Measurements from ENCODE around the gene ABCA13.

The ABCA13 gene

GRCh38 chr7:48305661-48306060 lies 134.4 kb downstream of the ABCA13 start:
- no peaks in the 10 kb centered on the region for H3K36me3 ChIP-seq (ENCODE audit: insufficient read depth, low read length)
- H3K9ac ChIP-seq (ENCODE audit: low read depth, low read length): no peak overlapping the region
- H3K27me3 ChIP-seq (ENCODE audit: control insufficient read depth, insufficient read depth, low read length): no peaks in the 10 kb centered on the region
- no peaks in the 10 kb centered on the region for H3K4me1 ChIP-seq (ENCODE audit: control insufficient read depth, insufficient read depth, low read length)
- no peak overlapping the region for H3K4me3 ChIP-seq (ENCODE audit: low read length)
- no peaks in the 10 kb centered on the region for H3K9me3 ChIP-seq (replicated peaks; ENCODE audit: low read length)
- no peak overlapping the region for H3K4me2 ChIP-seq (ENCODE audit: low read length)

- H3K9ac ChIP-seq (ENCODE audit: low read depth, low read length): no peak overlapping the region
- H3K36me3 ChIP-seq (ENCODE audit: insufficient read depth, low read length): no peaks in the 10 kb centered on the region
- H3K27me3 ChIP-seq (ENCODE audit: control insufficient read depth, insufficient read depth, low read length): no peaks in the 10 kb centered on the region
- H3K9me3 ChIP-seq (replicated peaks; ENCODE audit: low read length): no peaks in the 10 kb centered on the region
- H3K4me2 ChIP-seq (ENCODE audit: low read length): no peak overlapping the region
- no peaks in the 10 kb centered on the region for H3K4me1 ChIP-seq (ENCODE audit: control insufficient read depth, insufficient read depth, low read length)
- no peak overlapping the region for H3K4me3 ChIP-seq (ENCODE audit: low read length)
Observed at GRCh38 chr7:48307041-48307714, 135.9 kb downstream of the ABCA13 start.

- Histone ChIP-seq H3K9ac (ENCODE audit: low read depth, low read length) (no peak overlapping the region), H3K9me3 (replicated peaks; ENCODE audit: low read length) (no peaks in the 10 kb centered on the region), H3K36me3 (ENCODE audit: insufficient read depth, low read length) (no peaks in the 10 kb centered on the region), H3K27me3 (ENCODE audit: control insufficient read depth, insufficient read depth, low read length) (no peaks in the 10 kb centered on the region), H3K4me2 (ENCODE audit: low read length) (no peak overlapping the region), H3K4me1 (ENCODE audit: control insufficient read depth, insufficient read depth, low read length) (no peaks in the 10 kb centered on the region), H3K4me3 (ENCODE audit: low read length) (no peak overlapping the region)
Observed at GRCh38 chr7:48309720-48310119, 138.5 kb downstream of the ABCA13 start.

GRCh38 chr7:48311464-48312100 lies 140.3 kb downstream of the ABCA13 start:
- Histone ChIP-seq H3K9ac (ENCODE audit: low read depth, low read length) (no peak overlapping the region), H3K9me3 (replicated peaks; ENCODE audit: low read length) (no peaks in the 10 kb centered on the region), H3K36me3 (ENCODE audit: insufficient read depth, low read length) (no peaks in the 10 kb centered on the region), H3K27me3 (ENCODE audit: control insufficient read depth, insufficient read depth, low read length) (no peaks in the 10 kb centered on the region), H3K4me3 (ENCODE audit: low read length) (no peak overlapping the region), H3K4me1 (ENCODE audit: control insufficient read depth, insufficient read depth, low read length) (no peaks in the 10 kb centered on the region), H3K4me2 (ENCODE audit: low read length) (no peak overlapping the region)

- H3K9ac ChIP-seq (ENCODE audit: low read depth, low read length): no peak overlapping the region
- H3K4me3 ChIP-seq (ENCODE audit: low read length): no peak overlapping the region
- no peaks in the 10 kb centered on the region for H3K4me1 ChIP-seq (ENCODE audit: control insufficient read depth, insufficient read depth, low read length)
- no peaks in the 10 kb centered on the region for H3K36me3 ChIP-seq (ENCODE audit: insufficient read depth, low read length)
- no peaks in the 10 kb centered on the region for H3K9me3 ChIP-seq (replicated peaks; ENCODE audit: low read length)
- no peak overlapping the region for H3K4me2 ChIP-seq (ENCODE audit: low read length)
- H3K27me3 ChIP-seq (ENCODE audit: control insufficient read depth, insufficient read depth, low read length): no peaks in the 10 kb centered on the region
Observed at GRCh38 chr7:48312151-48312550, 140.9 kb downstream of the ABCA13 start.

GRCh38 chr7:48316768-48317167 lies 145.5 kb downstream of the ABCA13 start:
- no peaks in the 10 kb centered on the region for H3K9me3 ChIP-seq (replicated peaks; ENCODE audit: low read length)
- no peak overlapping the region for H3K4me2 ChIP-seq (ENCODE audit: low read length)
- H3K36me3 ChIP-seq (ENCODE audit: insufficient read depth, low read length): no peaks in the 10 kb centered on the region
- H3K9ac ChIP-seq (ENCODE audit: low read depth, low read length): no peak overlapping the region
- no peaks in the 10 kb centered on the region for H3K27me3 ChIP-seq (ENCODE audit: control insufficient read depth, insufficient read depth, low read length)
- no peaks in the 10 kb centered on the region for H3K4me1 ChIP-seq (ENCODE audit: control insufficient read depth, insufficient read depth, low read length)
- no peak overlapping the region for H3K4me3 ChIP-seq (ENCODE audit: low read length)

- H3K9ac ChIP-seq (ENCODE audit: low read depth, low read length): no peak overlapping the region
- H3K4me2 ChIP-seq (ENCODE audit: low read length): no peak overlapping the region
- H3K36me3 ChIP-seq (ENCODE audit: insufficient read depth, low read length): no peaks in the 10 kb centered on the region
- no peaks in the 10 kb centered on the region for H3K9me3 ChIP-seq (replicated peaks; ENCODE audit: low read length)
- H3K4me1 ChIP-seq (ENCODE audit: control insufficient read depth, insufficient read depth, low read length): no peaks in the 10 kb centered on the region
- H3K27me3 ChIP-seq (ENCODE audit: control insufficient read depth, insufficient read depth, low read length): no peaks in the 10 kb centered on the region
- H3K4me3 ChIP-seq (ENCODE audit: low read length): no peak overlapping the region
Observed at GRCh38 chr7:48317360-48317759, 146.1 kb downstream of the ABCA13 start.

- Histone ChIP-seq H3K36me3 (ENCODE audit: insufficient read depth, low read length) (no peaks in the 10 kb centered on the region), H3K4me1 (ENCODE audit: control insufficient read depth, insufficient read depth, low read length) (no peaks in the 10 kb centered on the region), H3K27me3 (ENCODE audit: control insufficient read depth, insufficient read depth, low read length) (no peaks in the 10 kb centered on the region)
Observed at GRCh38 chr7:48321319-48322010, 150.2 kb downstream of the ABCA13 start.

GRCh38 chr7:48337012-48337621 lies 165.9 kb downstream of the ABCA13 start:
- no peaks in the 10 kb centered on the region for H3K36me3 ChIP-seq (ENCODE audit: insufficient read depth, low read length)
- H3K4me3 ChIP-seq (ENCODE audit: low read length): no peak overlapping the region
- H3K9me3 ChIP-seq (replicated peaks; ENCODE audit: low read length): no peaks in the 10 kb centered on the region
- H3K9ac ChIP-seq (ENCODE audit: low read depth, low read length): no peak overlapping the region
- no peaks in the 10 kb centered on the region for H3K4me1 ChIP-seq (ENCODE audit: control insufficient read depth, insufficient read depth, low read length)
- H3K4me2 ChIP-seq (ENCODE audit: low read length): no peak overlapping the region
- H3K27me3 ChIP-seq (ENCODE audit: control insufficient read depth, insufficient read depth, low read length): no peaks in the 10 kb centered on the region

More at GRCh38 chr7:48321319-48322010, 150.2 kb downstream of the ABCA13 start:
- H3K9me3 ChIP-seq (replicated peaks; ENCODE audit: low read length): no peaks in the 10 kb centered on the region
- H3K4me3 ChIP-seq (ENCODE audit: low read length): no peak overlapping the region
- no peak overlapping the region for H3K9ac ChIP-seq (ENCODE audit: low read depth, low read length)
- H3K4me2 ChIP-seq (ENCODE audit: low read length): no peak overlapping the region

- Histone ChIP-seq H3K4me3 (ENCODE audit: low read length) (no peak overlapping the region), H3K9ac (ENCODE audit: low read depth, low read length) (no peak overlapping the region), H3K36me3 (ENCODE audit: insufficient read depth, low read length) (no peaks in the 10 kb centered on the region), H3K27me3 (ENCODE audit: control insufficient read depth, insufficient read depth, low read length) (no peaks in the 10 kb centered on the region), H3K9me3 (replicated peaks; ENCODE audit: low read length) (no peaks in the 10 kb centered on the region), H3K4me2 (ENCODE audit: low read length) (no peak overlapping the region), H3K4me1 (ENCODE audit: control insufficient read depth, insufficient read depth, low read length) (no peaks in the 10 kb centered on the region)
Observed at GRCh38 chr7:48337781-48338180, 166.5 kb downstream of the ABCA13 start.

GRCh38 chr7:48347230-48347825 lies 176.1 kb downstream of the ABCA13 start:
- Histone ChIP-seq H3K27me3 (ENCODE audit: control insufficient read depth, insufficient read depth, low read length) (no peaks in the 10 kb centered on the region), H3K9ac (ENCODE audit: low read depth, low read length) (no peak overlapping the region), H3K9me3 (replicated peaks; ENCODE audit: low read length) (no peaks in the 10 kb centered on the region), H3K36me3 (ENCODE audit: insufficient read depth, low read length) (no peaks in the 10 kb centered on the region), H3K4me3 (ENCODE audit: low read length) (no peak overlapping the region), H3K4me1 (ENCODE audit: control insufficient read depth, insufficient read depth, low read length) (no peaks in the 10 kb centered on the region), H3K4me2 (ENCODE audit: low read length) (no peak overlapping the region)
